Loucy (cell line): ENCODE data around the gene FAM13C.

ENCODE experiments used
- H2AFZ ChIP-seq: fragments of 200-600 bp; sonication (generic); 2 replicates; pipeline ENCODE4 v1.6.0; 2016; ENCODE audit warnings: antibody characterized with exemption, mild to moderate bottlenecking, low read length, moderate library complexity
- H3F3A ChIP-seq: fragments of 200-600 bp; 2 replicates; pipeline ENCODE4 v1.6.0; 2016; ENCODE audit warnings: antibody characterized with exemption, low read depth, mild to moderate bottlenecking
- H3K27me3 ChIP-seq: fragments of 200-600 bp; sonication (generic); 2 replicates; pipeline ENCODE4 v1.6.1; 2014; ENCODE audit warnings: low read length, mild to moderate bottlenecking; ENCODE audit not compliant: insufficient read depth, poor library complexity, severe bottlenecking
- H3K36me3 ChIP-seq: fragments of 200-600 bp; sonication (generic); 2 replicates; pipeline ENCODE4 v1.6.1; 2016; ENCODE audit warnings: low read length; ENCODE audit not compliant: insufficient read depth
- H3K4me1 ChIP-seq: fragments of 200-600 bp; sonication (generic); 2 replicates; pipeline ENCODE4 v1.5.1; 2014; ENCODE audit warnings: low read length, mild to moderate bottlenecking; ENCODE audit not compliant: insufficient read depth, poor library complexity, severe bottlenecking
- H3K4me2 ChIP-seq: fragments of 200-600 bp; sonication (generic); 2 replicates; pipeline ENCODE4 v1.6.0; 2014; ENCODE audit warnings: antibody characterized with exemption, low read length, low read depth, mild to moderate bottlenecking; ENCODE audit not compliant: poor library complexity, severe bottlenecking
- H3K4me3 ChIP-seq: fragments of 200-600 bp; sonication (generic); 2 replicates; pipeline ENCODE4 v1.5.1; 2014; ENCODE audit warnings: low read length, mild to moderate bottlenecking, mixed read lengths; ENCODE audit not compliant: poor library complexity, severe bottlenecking
- H3K79me2 ChIP-seq: fragments of 200-600 bp; sonication (generic); 2 replicates; pipeline ENCODE4 v1.6.1; 2014; ENCODE audit warnings: low read length; ENCODE audit not compliant: insufficient read depth
- H3K9ac ChIP-seq: fragments of 200-600 bp; sonication (generic); 2 replicates; pipeline ENCODE4 v1.6.0; 2014; ENCODE audit warnings: mild to moderate bottlenecking, low read depth, low read length, moderate library complexity; ENCODE audit not compliant: poor library complexity, severe bottlenecking
- H3K9me2 ChIP-seq: fragments of 200-600 bp; sonication (generic); replicated peaks from 2 replicates; pipeline ENCODE4 v1.6.1; 2016; ENCODE audit warnings: low read depth, low read length, mixed read lengths
- H3K9me3 ChIP-seq: fragments of 200-600 bp; sonication (generic); 2 replicates; pipeline ENCODE4 v1.6.1; 2014; ENCODE audit warnings: mild to moderate bottlenecking, antibody characterized with exemption, low read length, low read depth; ENCODE audit not compliant: insufficient read depth
- H4K20me1 ChIP-seq: fragments of 200-600 bp; sonication (generic); 2 replicates; pipeline ENCODE4 v1.6.0; 2014; ENCODE audit warnings: antibody characterized with exemption, low read length, mild to moderate bottlenecking; ENCODE audit not compliant: insufficient read depth, poor library complexity, severe bottlenecking
- EZH2phosphoT487 ChIP-seq: fragments of 200-600 bp; IDR thresholded peaks from 2 replicates; pipeline ENCODE4 v1.6.1; 2018; ENCODE audit warnings: antibody characterized with exemption, mild to moderate bottlenecking, moderate library complexity, borderline replicate concordance
- TF ChIP-seq, protein P1 (sequence below): fragments of 200-600 bp; sonication (generic); conservative IDR thresholded peaks from 2 replicates; pipeline ENCODE4 v1.5.1; 2014; ENCODE audit warnings: mild to moderate bottlenecking, antibody characterized with exemption, low read length

Gene FAM13C

DNA sequence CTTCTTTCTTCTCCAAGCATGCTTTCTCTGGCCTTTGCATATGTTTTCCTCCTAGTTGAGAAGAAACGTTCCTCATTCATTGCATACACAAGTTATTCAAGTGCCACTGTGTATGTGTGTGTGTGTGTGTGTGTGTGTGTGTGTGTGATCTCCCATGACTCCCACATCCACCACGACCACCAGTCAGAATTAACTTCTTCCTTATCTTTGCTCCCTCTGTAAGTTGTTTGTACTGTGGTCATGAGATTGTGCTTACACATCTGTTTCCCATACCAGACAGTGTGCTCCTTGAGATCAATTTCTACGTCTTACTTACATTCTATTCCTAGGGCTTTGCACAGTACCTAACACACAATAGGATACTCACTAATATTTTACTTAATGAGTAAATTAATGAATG, 22.4 kb upstream of the FAM13C start:
- no peak for TF ChIP-seq EZH2phosphoT487
- TF ChIP-seq, protein P1, sequence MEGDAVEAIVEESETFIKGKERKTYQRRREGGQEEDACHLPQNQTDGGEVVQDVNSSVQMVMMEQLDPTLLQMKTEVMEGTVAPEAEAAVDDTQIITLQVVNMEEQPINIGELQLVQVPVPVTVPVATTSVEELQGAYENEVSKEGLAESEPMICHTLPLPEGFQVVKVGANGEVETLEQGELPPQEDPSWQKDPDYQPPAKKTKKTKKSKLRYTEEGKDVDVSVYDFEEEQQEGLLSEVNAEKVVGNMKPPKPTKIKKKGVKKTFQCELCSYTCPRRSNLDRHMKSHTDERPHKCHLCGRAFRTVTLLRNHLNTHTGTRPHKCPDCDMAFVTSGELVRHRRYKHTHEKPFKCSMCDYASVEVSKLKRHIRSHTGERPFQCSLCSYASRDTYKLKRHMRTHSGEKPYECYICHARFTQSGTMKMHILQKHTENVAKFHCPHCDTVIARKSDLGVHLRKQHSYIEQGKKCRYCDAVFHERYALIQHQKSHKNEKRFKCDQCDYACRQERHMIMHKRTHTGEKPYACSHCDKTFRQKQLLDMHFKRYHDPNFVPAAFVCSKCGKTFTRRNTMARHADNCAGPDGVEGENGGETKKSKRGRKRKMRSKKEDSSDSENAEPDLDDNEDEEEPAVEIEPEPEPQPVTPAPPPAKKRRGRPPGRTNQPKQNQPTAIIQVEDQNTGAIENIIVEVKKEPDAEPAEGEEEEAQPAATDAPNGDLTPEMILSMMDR = no peak
- Histone ChIP-seq H3K9ac (no peak overlapping the region), H3K27me3 (no peaks in the 10 kb centered on the region)

DNA sequence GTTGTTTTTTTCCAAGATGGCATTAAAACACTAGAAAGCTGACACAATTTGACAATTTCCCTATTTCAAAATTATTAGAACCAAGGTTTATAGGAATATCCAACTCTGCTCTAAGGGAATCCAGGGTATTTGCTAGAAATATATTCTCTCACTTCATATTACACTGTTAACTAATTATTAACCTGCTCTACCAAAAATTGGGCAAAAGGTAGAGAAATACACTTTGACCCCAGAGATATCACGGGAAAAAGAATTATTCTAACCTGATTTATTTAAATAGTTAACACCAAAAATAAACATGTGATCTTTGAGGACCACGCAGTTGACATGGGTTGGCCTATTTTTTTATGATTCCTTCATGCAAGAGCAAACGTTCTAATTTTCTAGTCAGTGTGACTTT, 21.6 kb upstream of the FAM13C start:
- Histone ChIP-seq H3K27me3 (no peaks in the 10 kb centered on the region), H3K4me3 (no peak overlapping the region), H3K36me3 (no peaks in the 10 kb centered on the region), H3K9me2 (no peaks in the 10 kb centered on the region), H3K79me2 (no peaks in the 10 kb centered on the region), H4K20me1 (no peaks in the 10 kb centered on the region), H3K4me1 (no peaks in the 10 kb centered on the region), H3K4me2 (no peak overlapping the region), H3K9me3 (no peaks in the 10 kb centered on the region), H3F3A (no peaks in the 10 kb centered on the region), H2AFZ (no peak overlapping the region), H3K9ac (no peak overlapping the region)
- no peak for TF ChIP-seq EZH2phosphoT487
- TF ChIP-seq, protein P1 = no peak

More for the DNA sequence above, 22.4 kb upstream of the FAM13C start:
- no peak overlapping the region for H3K4me3 ChIP-seq
- H2AFZ ChIP-seq = no peak overlapping the region
- no peaks in the 10 kb centered on the region for H4K20me1 ChIP-seq
- no peaks in the 10 kb centered on the region for H3K9me2 ChIP-seq
- no peaks in the 10 kb centered on the region for H3F3A ChIP-seq
- no peaks in the 10 kb centered on the region for H3K79me2 ChIP-seq
- H3K36me3 ChIP-seq = no peaks in the 10 kb centered on the region
- no peaks in the 10 kb centered on the region for H3K9me3 ChIP-seq
- H3K4me2 ChIP-seq = no peak overlapping the region
- no peaks in the 10 kb centered on the region for H3K4me1 ChIP-seq

DNA sequence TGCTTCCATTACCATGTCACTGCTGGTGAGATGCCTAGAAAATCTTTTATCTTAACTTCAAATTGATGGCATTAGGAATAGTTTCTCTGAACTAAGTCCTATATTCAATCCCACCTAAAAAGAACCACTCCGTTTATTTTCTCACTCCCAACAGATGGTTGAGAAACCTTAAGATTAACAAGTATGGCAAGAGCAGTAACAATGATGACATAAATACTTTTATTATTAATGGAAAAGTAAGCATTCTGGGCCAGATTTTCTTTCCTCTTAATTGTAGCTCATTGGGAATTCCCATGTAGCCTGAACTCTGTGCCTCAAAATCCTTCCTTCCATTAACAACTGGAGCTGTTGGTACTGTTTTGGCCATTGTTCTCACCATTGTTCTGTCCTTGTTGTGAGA, 21.1 kb upstream of the FAM13C start:
- Histone ChIP-seq H3K9me2 (no peaks in the 10 kb centered on the region), H3K4me2 (no peak overlapping the region), H3K79me2 (no peaks in the 10 kb centered on the region), H3K27me3 (no peaks in the 10 kb centered on the region), H3K4me3 (no peak overlapping the region), H3F3A (no peaks in the 10 kb centered on the region), H2AFZ (no peak overlapping the region), H3K36me3 (no peaks in the 10 kb centered on the region), H3K9me3 (no peaks in the 10 kb centered on the region), H4K20me1 (no peaks in the 10 kb centered on the region), H3K4me1 (no peaks in the 10 kb centered on the region), H3K9ac (no peak overlapping the region)
- no peak for TF ChIP-seq EZH2phosphoT487
- TF ChIP-seq, protein P1 = no peak
